GM19463 (cell line): ENCODE measurements around the gene CELA3A.
"Not testable (repeated sequence)": the region's sequence is repeated elsewhere in the genome, so short reads cannot be mapped to it uniquely, and the experiment has no call there.

ENCODE experiments used
- ATAC-seq: cut with Tn5 transposase; IDR thresholded peaks from one replicate; pipeline ENCODE4 v1.9.1; 2021; ENCODE audit warnings: mild to moderate bottlenecking, moderate library complexity; ENCODE audit not compliant: unreplicated experiment

The CELA3A gene

GRCh38 chr1:22001409-22001808, at the start of gene CELA3A:
Gene CELA3A (plus strand): TSS chr1:22001657. CDS start chr1:22001675, 18 bp downstream.
- no peak for ATAC-seq

GRCh38 chr1:21952786-21953520, 48.5 kb upstream of the CELA3A start:
- no peak for ATAC-seq

- ATAC-seq = no peak
Measured at GRCh38 chr1:21955058-21955457, 46.4 kb upstream of the CELA3A start.

- no peak for ATAC-seq
Measured at GRCh38 chr1:21955501-21956281, 45.8 kb upstream of the CELA3A start.

GRCh38 chr1:21956720-21957552, 44.5 kb upstream of the CELA3A start:
- no peak for ATAC-seq

- ATAC-seq = no peak
Measured at GRCh38 chr1:21961337-21961736, 40.1 kb upstream of the CELA3A start.

GRCh38 chr1:21961799-21962198, 39.7 kb upstream of the CELA3A start:
- ATAC-seq = no peak

GRCh38 chr1:21963477-21964217, 37.8 kb upstream of the CELA3A start:
- ATAC-seq = no peak

GRCh38 chr1:21966247-21967000, 35.0 kb upstream of the CELA3A start:
- no peak for ATAC-seq

- ATAC-seq = not testable (repeated sequence)
Measured at GRCh38 chr1:21967216-21967615, 34.2 kb upstream of the CELA3A start.

- ATAC-seq = not testable (repeated sequence)
Measured at GRCh38 chr1:21969066-21969465, 32.4 kb upstream of the CELA3A start.

- not testable (repeated sequence) for ATAC-seq
Measured at GRCh38 chr1:21970523-21970922, 30.9 kb upstream of the CELA3A start.

GRCh38 chr1:21972973-21973441, 28.4 kb upstream of the CELA3A start:
- ATAC-seq = not testable (repeated sequence)

- ATAC-seq = not testable (repeated sequence)
Measured at GRCh38 chr1:21973948-21974347, 27.5 kb upstream of the CELA3A start.

GRCh38 chr1:21974699-21975098, 26.8 kb upstream of the CELA3A start:
- ATAC-seq = not testable (repeated sequence)

- not testable (repeated sequence) for ATAC-seq
Measured at GRCh38 chr1:21975296-21975695, 26.2 kb upstream of the CELA3A start.

GRCh38 chr1:21976703-21977239, 24.7 kb upstream of the CELA3A start, which contains the start of gene CELA3B:
Gene CELA3B (plus strand): TSS chr1:21977022. CDS start chr1:21977040, 18 bp downstream.
- not testable (repeated sequence) for ATAC-seq

- ATAC-seq = not testable (repeated sequence)
Measured at GRCh38 chr1:21978209-21978608, 23.2 kb upstream of the CELA3A start.
